Measurements from ENCODE around the gene HTR4. TPM values are rescaled to one million over a fixed set of nuclear protein-coding genes. Genes with fewer than 3 reads are reported as not detected.

Gene HTR4
- total RNA-seq, 1 experiment from 2014 or later: not detected

- Histone ChIP-seq H4K20me1 (ENCODE audit: control insufficient read depth, insufficient read depth, insufficient read length) (no peaks in the 10 kb centered on the region), H4K5ac (ENCODE audit: insufficient read length, low read depth, low read length) (no peak overlapping the region), H3K18ac (ENCODE audit: insufficient read length, low read depth, low read length) (no peak overlapping the region), H3K14ac (ENCODE audit: insufficient read depth, low read length) (no peak overlapping the region), H3K23ac (ENCODE audit: insufficient read length, low read depth, low read length) (no peak overlapping the region), H4K91ac (ENCODE audit: insufficient read length, low read depth, low read length) (no peak overlapping the region), H2BK120ac (ENCODE audit: low read depth, low read length, poor library complexity, severe bottlenecking) (no peak overlapping the region), H3K56ac (ENCODE audit: insufficient read length, low read depth, low read length) (no peak overlapping the region), H2BK15ac (ENCODE audit: low read depth, low read length) (no peak overlapping the region), H2BK5ac (ENCODE audit: insufficient read length, low read length) (no peak overlapping the region), H3K4me1 (ENCODE audit: insufficient read depth, low read length) (no peaks in the 10 kb centered on the region), H2BK12ac (ENCODE audit: insufficient read length, low read depth, low read length) (no peak overlapping the region), H3K27ac (ENCODE audit: insufficient read length, low read depth, low read length) (no peak overlapping the region), H3K79me1 (ENCODE audit: insufficient read depth, low read depth, low read length, poor library complexity, severe bottlenecking) (no peaks in the 10 kb centered on the region), H3K79me2 (ENCODE audit: insufficient read depth, low read length) (no peaks in the 10 kb centered on the region), H4K8ac (replicated peaks; ENCODE audit: insufficient read length, low read depth, low read length) (no peak overlapping the region), H3K4me2 (ENCODE audit: insufficient read depth, insufficient read length, low read length) (no peak overlapping the region), H2AK5ac (ENCODE audit: insufficient read length, low read length) (no peak overlapping the region), H2AFZ (ENCODE audit: low read length) (no peak overlapping the region), H2BK20ac (ENCODE audit: low read depth, low read length, poor library complexity, severe bottlenecking) (no peak overlapping the region), H3T11ph (ENCODE audit: low read length) (no peak overlapping the region), H3K9me3 (ENCODE audit: control insufficient read depth, low read depth, low read length) (no peaks in the 10 kb centered on the region), H3K27me3 (ENCODE audit: insufficient read depth, low read length) (no peaks in the 10 kb centered on the region), H3K9ac (ENCODE audit: extremely low read depth, insufficient read length, low read length) (no peak overlapping the region), H3K23me2 (ENCODE audit: insufficient read length, low read depth, low read length, poor library complexity, severe bottlenecking) (no peaks in the 10 kb centered on the region), H3K4ac (ENCODE audit: low read depth, low read length) (no peak overlapping the region)
- peaks cover 0 to 2% (median 0%) of the 10 kb centered on the region in 3 experiments; a peak in 1 of 7 replicates for H3K36me3 Mint-ChIP-seq (ENCODE audit: insufficient read depth in 1 of 3, low read depth in 3 of 3)
- peaks cover 3% of the 10 kb centered on the region for H3K27me3 Mint-ChIP-seq (ENCODE audit: low read depth)
- DNase-seq: no peak
- H3K27ac Mint-ChIP-seq: no peak overlapping the region
- no peaks in the 10 kb centered on the region for H3K4me1 Mint-ChIP-seq
- H3K9me3 Mint-ChIP-seq: peaks cover 2 to 3% of the 10 kb centered on the region in 2 experiments; a peak in 3 of 5 replicates
- no CpG with 5 or more reads among the region's 1 CpG for WGBS (ENCODE audit: extremely low coverage, insufficient read length, low lambda C conversion rate)
- H3K4me3 Mint-ChIP-seq: no peak overlapping the region
- no peak for TF ChIP-seq CTCF (conservative IDR thresholded peaks at IDR 0.05)
These were observed 111.5 kb downstream of the HTR4 start for GRCh38 chr5:148542812-148543211.
